Neutrophil (primary cell): Measurements from ENCODE around the gene ARHGAP22.
A peak's percentile ranks its signal among the peaks of the same experiment; 100 is the strongest.

ENCODE experiments used
- H3K27ac ChIP-seq: fragments of 200-600 bp; sonication (generic); 2 replicates; pipeline ENCODE4 v1.5.1; 2016; ENCODE audit warnings: mild to moderate bottlenecking, moderate library complexity
- H3K27me3 ChIP-seq: fragments of 200-600 bp; sonication (generic); 2 replicates; pipeline ENCODE4 v1.6.0; 2016; ENCODE audit warnings: mild to moderate bottlenecking
- H3K36me3 ChIP-seq: fragments of 200-600 bp; sonication (generic); 2 replicates; pipeline ENCODE4 v1.5.1; 2017
- H3K4me1 ChIP-seq, 2 experiments: fragments of 200-600 bp in 1 of 2; sonication (generic) in 1 of 2; 1 replicate in 1 of 2; 2 replicates in 1 of 2; pipeline versions ENCODE4 v1.5.1 to v1.6.1; 2013 to 2016; ENCODE audit warnings: low read depth in 1 of 2, low read length in 1 of 2, mild to moderate bottlenecking in 1 of 2, moderate library complexity in 1 of 2; ENCODE audit not compliant: control insufficient read depth in 1 of 2, insufficient read depth in 1 of 2
- H3K4me3 ChIP-seq, 2 experiments: fragments of 200-600 bp in 1 of 2; sonication (generic) in 1 of 2; 1 replicate in 1 of 2; 2 replicates in 1 of 2; pipeline ENCODE4 v1.5.1; 2013 to 2016; ENCODE audit warnings: low read depth in 1 of 2, low read length in 1 of 2, mild to moderate bottlenecking in 1 of 2, moderate library complexity in 1 of 2
- H3K9me3 ChIP-seq: fragments of 200-600 bp; sonication (generic); 2 replicates; pipeline ENCODE4 v1.5.1; 2016
- TF ChIP-seq, protein P1 (sequence below): fragments of 200-600 bp; sonication (generic); IDR thresholded peaks from 2 replicates; pipeline ENCODE4 v1.5.1; 2016; ENCODE audit warnings: antibody characterized with exemption

Gene ARHGAP22

DNA sequence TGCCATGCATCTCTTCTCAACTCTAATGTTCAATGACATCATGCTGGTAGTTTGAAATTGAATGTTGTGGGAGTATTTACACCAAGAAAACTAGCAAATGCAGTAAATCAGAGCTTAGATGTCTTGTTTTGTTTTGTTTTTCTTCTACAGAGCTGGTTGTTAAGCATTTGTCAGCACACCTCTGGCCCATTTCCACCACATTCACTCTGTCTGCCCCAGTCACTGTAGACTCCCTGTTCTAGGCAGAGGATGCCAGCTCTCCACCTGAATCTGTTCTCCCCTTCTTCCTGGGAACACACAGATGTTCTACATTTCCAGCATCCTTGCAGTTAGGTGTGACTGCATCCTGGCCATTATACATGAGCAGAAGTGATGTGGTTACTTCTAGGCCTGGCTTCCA lies 4.1 kb upstream of the ARHGAP22 start:
- TF ChIP-seq, protein P1, sequence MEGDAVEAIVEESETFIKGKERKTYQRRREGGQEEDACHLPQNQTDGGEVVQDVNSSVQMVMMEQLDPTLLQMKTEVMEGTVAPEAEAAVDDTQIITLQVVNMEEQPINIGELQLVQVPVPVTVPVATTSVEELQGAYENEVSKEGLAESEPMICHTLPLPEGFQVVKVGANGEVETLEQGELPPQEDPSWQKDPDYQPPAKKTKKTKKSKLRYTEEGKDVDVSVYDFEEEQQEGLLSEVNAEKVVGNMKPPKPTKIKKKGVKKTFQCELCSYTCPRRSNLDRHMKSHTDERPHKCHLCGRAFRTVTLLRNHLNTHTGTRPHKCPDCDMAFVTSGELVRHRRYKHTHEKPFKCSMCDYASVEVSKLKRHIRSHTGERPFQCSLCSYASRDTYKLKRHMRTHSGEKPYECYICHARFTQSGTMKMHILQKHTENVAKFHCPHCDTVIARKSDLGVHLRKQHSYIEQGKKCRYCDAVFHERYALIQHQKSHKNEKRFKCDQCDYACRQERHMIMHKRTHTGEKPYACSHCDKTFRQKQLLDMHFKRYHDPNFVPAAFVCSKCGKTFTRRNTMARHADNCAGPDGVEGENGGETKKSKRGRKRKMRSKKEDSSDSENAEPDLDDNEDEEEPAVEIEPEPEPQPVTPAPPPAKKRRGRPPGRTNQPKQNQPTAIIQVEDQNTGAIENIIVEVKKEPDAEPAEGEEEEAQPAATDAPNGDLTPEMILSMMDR = no peak
- Histone ChIP-seq H3K9me3 (no peaks in the 10 kb centered on the region), H3K4me1 (peaks cover 13 to 23% of the 10 kb centered on the region in 2 experiments), H3K27me3 (peaks cover 27% of the 10 kb centered on the region), H3K27ac (no peak overlapping the region), H3K36me3 (no peaks in the 10 kb centered on the region), H3K4me3 (no peak overlapping the region)

- Histone ChIP-seq H3K27ac (no peak overlapping the region), H3K4me3 (no peak overlapping the region), H3K4me1 (peaks cover 13 to 23% of the 10 kb centered on the region in 2 experiments), H3K27me3 (peaks cover 34% of the 10 kb centered on the region), H3K36me3 (no peaks in the 10 kb centered on the region), H3K9me3 (no peaks in the 10 kb centered on the region)
- TF ChIP-seq, protein P1 = peak; percentile 69
These were observed 3.4 kb upstream of the ARHGAP22 start for GRCh38 chr10:48608279-48608681.

DNA sequence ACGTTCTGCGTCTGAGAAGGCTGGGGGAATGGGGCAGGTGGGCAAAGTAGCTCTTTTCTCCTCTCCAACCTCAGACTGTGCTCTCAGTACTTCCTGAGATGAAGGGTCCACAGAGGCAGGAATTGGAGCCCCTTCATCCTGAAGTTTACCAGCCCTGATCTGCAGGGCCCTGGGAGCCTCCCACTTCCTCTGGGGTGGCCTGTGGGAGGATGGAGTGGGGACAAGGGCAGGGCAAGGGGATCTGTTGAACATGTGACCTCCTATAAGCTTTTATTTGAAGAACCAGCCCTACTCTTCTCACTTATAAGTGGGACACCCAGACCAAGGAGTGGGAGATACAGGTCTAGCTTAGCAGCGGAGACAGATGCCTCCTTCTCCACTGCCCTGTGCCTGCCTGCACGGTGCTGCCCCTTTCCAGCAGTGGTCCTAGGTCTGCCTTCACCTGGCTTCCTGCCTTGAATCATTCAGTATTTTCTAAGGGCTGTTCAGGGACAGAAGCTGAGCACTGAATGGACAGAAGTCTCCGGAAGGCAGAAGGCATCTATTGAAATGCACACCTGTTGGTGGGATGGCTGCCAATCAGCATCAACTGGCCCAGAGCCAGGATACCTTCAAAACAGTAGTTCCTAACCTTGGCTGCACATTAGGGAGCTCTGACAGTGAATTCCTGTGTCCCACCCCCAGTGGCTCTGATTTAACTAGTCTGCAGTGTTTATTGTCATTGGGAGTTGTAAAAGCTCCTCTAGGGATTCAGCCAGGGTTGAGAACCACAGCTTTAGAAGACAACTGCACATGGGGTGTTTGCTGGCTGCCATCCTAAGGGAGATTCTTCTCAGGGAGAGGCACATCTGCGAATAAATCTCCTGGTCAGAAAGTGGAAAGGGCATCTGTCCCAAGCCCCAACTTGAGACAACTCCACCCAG lies 2.7 kb upstream of the ARHGAP22 start:
- TF ChIP-seq, protein P1 = no peak
- Histone ChIP-seq H3K4me3 (no peak overlapping the region), H3K4me1 (peaks cover 13 to 23% of the 10 kb centered on the region in 2 experiments), H3K27me3 (peaks cover 41% of the 10 kb centered on the region), H3K36me3 (no peaks in the 10 kb centered on the region), H3K9me3 (no peaks in the 10 kb centered on the region), H3K27ac (no peak overlapping the region)

- Histone ChIP-seq H3K4me3 (no peak overlapping the region), H3K27ac (no peak overlapping the region)
These were observed 1.9 kb upstream of the ARHGAP22 start for GRCh38 chr10:48606530-48607355.

More at GRCh38 chr10:48606530-48607355, 1.9 kb upstream of the ARHGAP22 start:
- TF ChIP-seq, protein P1 = no peak
- H3K36me3 ChIP-seq = no peaks in the 10 kb centered on the region
- peaks cover 13 to 23% of the 10 kb centered on the region in 2 experiments for H3K4me1 ChIP-seq
- H3K27me3 ChIP-seq = peaks cover 43% of the 10 kb centered on the region
- H3K9me3 ChIP-seq = no peaks in the 10 kb centered on the region
